ENCODE data around the gene PRR33.
A peak's percentile ranks its signal among the peaks of the same experiment; 100 is the strongest.

The PRR33 gene

DNA sequence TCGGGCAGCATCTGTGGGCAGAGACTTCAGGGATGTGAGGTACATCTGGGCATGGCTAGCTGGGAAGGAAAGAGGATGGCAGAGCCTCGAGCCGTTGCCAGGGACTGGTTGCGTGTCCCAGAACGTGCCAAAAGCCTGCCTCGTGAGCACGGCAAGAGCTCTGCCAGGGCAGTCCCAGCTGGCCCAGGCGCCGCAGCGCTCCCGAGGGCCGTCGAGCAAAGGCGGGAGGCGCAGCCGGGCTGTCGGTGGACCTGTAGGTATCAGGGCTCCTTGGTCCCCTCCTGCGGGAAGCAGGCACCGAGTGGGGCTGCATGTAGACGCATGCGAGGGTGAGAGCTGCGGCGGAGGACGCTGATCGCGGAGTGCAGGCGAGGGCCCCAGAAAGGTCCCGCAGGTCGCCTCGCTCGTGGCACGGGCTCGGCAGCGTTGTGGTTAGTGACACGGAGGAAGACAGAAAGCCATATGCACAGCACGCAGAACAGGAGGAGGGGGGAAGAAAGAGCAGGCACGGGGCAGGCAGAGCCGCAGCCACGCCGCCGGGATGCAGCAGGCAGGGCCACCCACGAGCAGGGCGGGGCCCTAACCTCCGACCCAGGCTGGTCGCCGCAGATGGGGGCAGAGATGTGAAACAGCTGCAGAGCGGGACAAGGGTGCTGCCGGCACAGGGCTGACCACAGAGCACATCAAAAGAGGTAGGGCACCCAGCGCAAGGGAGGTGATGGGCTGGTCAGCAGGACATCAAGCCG, 20.8 kb downstream of the PRR33 start:
- no peaks in the 10 kb centered on the region for H3K27me3 ChIP-seq (replicated peaks in 2 of 5; ENCODE audit: control insufficient read depth in 4 of 5, insufficient read depth in 5 of 5, low read length in 4 of 5)
- H3K4me1 ChIP-seq (ENCODE audit: control extremely low read depth in 1 of 4, control insufficient read depth in 4 of 4, insufficient read depth in 4 of 4, low read length in 3 of 4) = peaks cover 0 to 10% (median 7%) of the 10 kb centered on the region in 4 experiments
- H3K4me3 ChIP-seq (ENCODE audit: control insufficient read depth in 1 of 7, extremely low read depth in 1 of 7, insufficient read depth in 4 of 7, low read depth in 2 of 7, low read length in 6 of 7) = no peak overlapping the region
- no peak overlapping the region for H3K27ac ChIP-seq (ENCODE audit: insufficient read depth in 1 of 2, low read depth in 1 of 2, low read length in 2 of 2, poor library complexity in 1 of 2, severe bottlenecking in 2 of 2)
- DNase-seq = peak in 1 of 3 donors; percentile 27
- ChIA-PET POLR2A (no interaction called here), CTCF (no interaction called here)
- 93% methylated on average over 49 of the region's 50 CpGs for WGBS (ENCODE audit: insufficient coverage)
- no peaks in the 10 kb centered on the region for H3K9me3 ChIP-seq (ENCODE audit: control extremely low read depth in 1 of 5, control insufficient read depth in 4 of 5, insufficient read depth in 2 of 5, low read depth in 1 of 5, low read length in 4 of 5)
- peaks cover 0 to 4% (median 2%) of the 10 kb centered on the region in 4 experiments for H3K36me3 ChIP-seq (ENCODE audit: control insufficient read depth in 4 of 4, insufficient read depth in 4 of 4, low read length in 3 of 4)

DNA sequence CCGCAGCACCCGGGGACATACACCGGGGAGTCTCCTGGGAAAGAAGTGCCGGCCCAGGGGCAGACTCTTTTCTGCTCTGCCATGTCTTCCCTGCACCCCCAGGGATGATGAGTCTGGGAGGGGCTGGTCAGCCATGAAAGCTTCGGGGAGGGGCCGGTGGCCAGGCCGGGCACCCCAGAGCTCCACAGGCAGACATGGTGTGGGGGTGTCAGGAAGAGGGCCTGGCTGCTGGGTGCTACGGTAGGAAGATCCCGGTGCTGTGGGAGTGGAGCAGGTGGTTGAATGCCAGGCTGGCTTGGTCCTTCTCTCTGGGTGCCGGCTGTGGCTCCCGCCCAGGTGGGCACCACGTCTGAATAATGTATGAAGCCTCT, 21.4 kb downstream of the PRR33 start:
- Histone ChIP-seq H3K27me3 (replicated peaks in 2 of 5; ENCODE audit: control insufficient read depth in 4 of 5, insufficient read depth in 5 of 5, low read length in 4 of 5) (no peaks in the 10 kb centered on the region), H3K4me3 (ENCODE audit: control insufficient read depth in 1 of 7, extremely low read depth in 1 of 7, insufficient read depth in 4 of 7, low read depth in 2 of 7, low read length in 6 of 7) (no peak overlapping the region), H3K9me3 (ENCODE audit: control extremely low read depth in 1 of 5, control insufficient read depth in 4 of 5, insufficient read depth in 2 of 5, low read depth in 1 of 5, low read length in 4 of 5) (no peaks in the 10 kb centered on the region), H3K27ac (ENCODE audit: insufficient read depth in 1 of 2, low read depth in 1 of 2, low read length in 2 of 2, poor library complexity in 1 of 2, severe bottlenecking in 2 of 2) (no peak overlapping the region), H3K36me3 (ENCODE audit: control insufficient read depth in 4 of 4, insufficient read depth in 4 of 4, low read length in 3 of 4) (peaks cover 0 to 9% (median 3%) of the 10 kb centered on the region in 4 experiments), H3K4me1 (ENCODE audit: control extremely low read depth in 1 of 4, control insufficient read depth in 4 of 4, insufficient read depth in 4 of 4, low read length in 3 of 4) (peaks cover 0 to 7% (median 4%) of the 10 kb centered on the region in 4 experiments)
- DNase-seq = no peak
- 89% methylated on average over 11 of the region's 12 CpGs for WGBS (ENCODE audit: insufficient coverage)
- POLR2A ChIA-PET = no interaction called here
- CTCF ChIA-PET = interaction anchor here (0.6 kb wide), 1 partner anchor 288 kb away, joined by 3 read pairs; no protein-coding TSS in a partner anchor

DNA sequence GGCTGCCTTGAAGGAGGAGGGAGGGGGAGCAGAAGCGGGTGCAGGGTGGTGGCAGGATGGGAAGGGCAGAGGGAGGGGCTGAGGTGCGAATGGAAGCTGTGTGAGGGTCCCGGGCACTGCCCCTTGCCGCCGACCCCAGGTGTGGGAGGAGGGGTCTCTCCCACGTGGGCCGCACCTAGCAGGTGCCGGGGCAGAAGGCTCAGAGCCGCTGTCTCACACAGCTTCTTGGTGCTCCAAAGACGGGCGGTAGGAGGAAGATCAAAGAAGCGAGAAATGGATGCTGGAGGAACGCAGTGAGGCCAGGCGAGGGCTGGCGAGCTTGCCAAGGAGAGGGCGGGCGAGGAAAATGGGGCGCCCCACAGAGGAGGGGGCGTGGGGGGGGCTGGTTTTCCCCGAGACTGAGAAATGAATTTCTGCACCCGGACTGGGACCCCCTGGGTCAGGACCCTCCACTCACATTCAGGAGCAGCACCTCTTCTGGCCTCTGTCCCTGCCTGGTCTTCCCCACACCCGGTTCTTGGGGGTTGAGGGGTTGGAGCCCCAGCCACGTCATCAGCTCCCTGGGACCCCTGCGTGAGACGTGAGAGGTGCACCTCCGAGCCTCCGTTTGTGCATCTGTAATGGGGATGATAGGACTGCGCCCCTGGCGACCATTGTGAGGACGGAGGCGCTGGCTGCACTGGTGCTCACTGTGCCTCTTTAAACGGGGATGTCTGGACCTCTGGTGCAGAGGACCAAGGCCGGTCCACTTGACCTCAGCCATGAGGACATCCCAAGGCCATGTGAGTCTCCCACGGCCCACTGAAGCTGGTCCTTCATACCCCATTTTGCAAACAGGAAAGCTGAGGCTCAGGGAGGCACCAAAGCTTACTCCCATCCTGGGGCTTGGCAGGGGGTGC, 22.0 kb downstream of the PRR33 start:
- no peaks in the 10 kb centered on the region for H3K27me3 ChIP-seq (replicated peaks in 2 of 5; ENCODE audit: control insufficient read depth in 4 of 5, insufficient read depth in 5 of 5, low read length in 4 of 5)
- no peak overlapping the region for H3K27ac ChIP-seq (ENCODE audit: insufficient read depth in 1 of 2, low read depth in 1 of 2, low read length in 2 of 2, poor library complexity in 1 of 2, severe bottlenecking in 2 of 2)
- POLR2A ChIA-PET = interaction anchor here (0.7 kb wide), 1 partner anchor 123 kb away, joined by 3 read pairs; no protein-coding TSS in a partner anchor
- H3K9me3 ChIP-seq (ENCODE audit: control extremely low read depth in 1 of 5, control insufficient read depth in 4 of 5, insufficient read depth in 2 of 5, low read depth in 1 of 5, low read length in 4 of 5) = no peaks in the 10 kb centered on the region
- no peak for DNase-seq
- H3K4me1 ChIP-seq (ENCODE audit: control extremely low read depth in 1 of 4, control insufficient read depth in 4 of 4, insufficient read depth in 4 of 4, low read length in 3 of 4) = peaks cover 0 to 12% (median 6%) of the 10 kb centered on the region in 4 experiments
- no peak overlapping the region for H3K4me3 ChIP-seq (ENCODE audit: control insufficient read depth in 1 of 7, extremely low read depth in 1 of 7, insufficient read depth in 4 of 7, low read depth in 2 of 7, low read length in 6 of 7)
- CTCF ChIA-PET = interaction anchor here (0.6 to 0.8 kb wide), 2 partner anchors 19 to 289 kb away, joined by 3 read pairs; no protein-coding TSS in a partner anchor
- peaks cover 0 to 11% (median 4%) of the 10 kb centered on the region in 4 experiments for H3K36me3 ChIP-seq (ENCODE audit: control insufficient read depth in 4 of 4, insufficient read depth in 4 of 4, low read length in 3 of 4)
- 95% methylated on average over 31 of the region's 34 CpGs for WGBS (ENCODE audit: insufficient coverage)

DNA sequence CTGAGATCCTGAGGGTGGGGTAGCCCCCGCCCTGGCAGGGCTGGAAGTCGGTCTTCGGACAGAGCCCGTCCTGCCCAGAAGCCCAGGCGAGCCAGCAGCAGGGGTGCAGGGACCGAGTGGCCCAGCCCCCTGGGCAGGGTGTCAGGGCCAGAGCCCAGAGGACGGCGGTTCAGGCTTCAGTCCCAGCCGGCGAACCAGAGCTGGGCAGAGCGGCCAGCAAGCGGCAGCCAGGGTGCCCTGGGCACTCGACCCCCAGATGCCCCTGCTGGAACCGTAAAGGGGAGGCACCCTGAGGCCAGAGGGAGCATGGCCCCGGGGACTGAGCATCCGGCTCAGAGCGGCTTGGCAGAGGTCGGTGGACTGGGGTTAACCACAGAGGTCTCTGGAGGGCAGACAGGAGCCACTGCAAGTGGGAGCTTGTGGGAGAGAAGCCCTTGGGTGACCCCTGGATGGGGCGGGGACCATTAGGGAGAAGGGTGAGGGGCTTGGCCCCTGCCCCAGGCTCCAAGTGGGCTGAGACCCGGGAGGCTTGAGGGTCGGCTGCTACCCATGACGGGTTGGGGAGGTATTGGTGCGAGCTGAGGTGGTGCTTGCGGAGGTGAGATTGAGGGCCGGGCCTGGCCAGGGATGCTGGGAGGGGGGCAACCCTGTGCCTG, 22.9 kb downstream of the PRR33 start:
- no peaks in the 10 kb centered on the region for H3K27me3 ChIP-seq (replicated peaks in 2 of 5; ENCODE audit: control insufficient read depth in 4 of 5, insufficient read depth in 5 of 5, low read length in 4 of 5)
- POLR2A ChIA-PET = interaction anchor here (0.7 kb wide), 1 partner anchor 124 kb away, joined by 3 read pairs; no protein-coding TSS in a partner anchor
- H3K9me3 ChIP-seq (ENCODE audit: control extremely low read depth in 1 of 5, control insufficient read depth in 4 of 5, insufficient read depth in 2 of 5, low read depth in 1 of 5, low read length in 4 of 5) = no peaks in the 10 kb centered on the region
- no peak overlapping the region for H3K4me3 ChIP-seq (ENCODE audit: control insufficient read depth in 1 of 7, extremely low read depth in 1 of 7, insufficient read depth in 4 of 7, low read depth in 2 of 7, low read length in 6 of 7)
- 88% methylated on average over 22 of the region's 25 CpGs for WGBS (ENCODE audit: insufficient coverage)
- peaks cover 0 to 11% (median 4%) of the 10 kb centered on the region in 4 experiments for H3K36me3 ChIP-seq (ENCODE audit: control insufficient read depth in 4 of 4, insufficient read depth in 4 of 4, low read length in 3 of 4)
- CTCF ChIA-PET = interaction anchor here (0.7 kb wide), 1 partner anchor 35 kb away, joined by 3 read pairs; no protein-coding TSS in a partner anchor
- no peak for DNase-seq
- peaks cover 0 to 16% (median 11%) of the 10 kb centered on the region in 4 experiments for H3K4me1 ChIP-seq (ENCODE audit: control extremely low read depth in 1 of 4, control insufficient read depth in 4 of 4, insufficient read depth in 4 of 4, low read length in 3 of 4)
- no peak overlapping the region for H3K27ac ChIP-seq (ENCODE audit: insufficient read depth in 1 of 2, low read depth in 1 of 2, low read length in 2 of 2, poor library complexity in 1 of 2, severe bottlenecking in 2 of 2)

DNA sequence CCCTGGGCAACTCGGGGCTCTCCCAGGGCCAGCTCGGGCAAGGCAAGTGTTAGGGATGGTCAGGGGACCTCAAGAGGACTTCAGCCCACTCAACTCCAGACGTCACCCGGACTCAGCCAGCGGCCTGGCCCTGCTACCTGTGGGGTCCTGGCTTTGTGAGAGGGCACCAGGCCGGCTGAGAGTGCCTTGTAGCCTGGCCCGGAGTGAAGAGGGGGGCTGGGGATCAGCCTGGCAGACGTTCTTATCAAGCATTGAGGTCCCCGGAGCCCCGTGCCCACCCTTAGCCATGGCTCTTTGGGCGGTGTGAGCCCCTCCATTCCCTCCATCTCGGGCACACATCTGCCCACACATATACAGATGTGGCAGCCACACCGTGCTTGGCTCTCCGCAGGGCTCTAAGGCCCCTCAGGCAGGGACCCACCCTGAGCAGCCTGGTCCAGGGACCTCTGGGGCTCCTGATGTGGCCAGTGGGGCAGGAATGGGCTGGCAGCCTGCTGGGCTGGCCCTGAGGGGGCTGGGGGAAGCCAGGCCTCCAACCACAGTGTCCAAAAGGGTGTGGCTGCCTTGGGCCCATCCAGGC, 23.5 kb downstream of the PRR33 start:
- DNase-seq = no peak
- H3K27ac ChIP-seq (ENCODE audit: insufficient read depth in 1 of 2, low read depth in 1 of 2, low read length in 2 of 2, poor library complexity in 1 of 2, severe bottlenecking in 2 of 2) = no peak overlapping the region
- no peaks in the 10 kb centered on the region for H3K9me3 ChIP-seq (ENCODE audit: control extremely low read depth in 1 of 5, control insufficient read depth in 4 of 5, insufficient read depth in 2 of 5, low read depth in 1 of 5, low read length in 4 of 5)
- peaks cover 0 to 11% (median 5%) of the 10 kb centered on the region in 4 experiments for H3K36me3 ChIP-seq (ENCODE audit: control insufficient read depth in 4 of 4, insufficient read depth in 4 of 4, low read length in 3 of 4)
- H3K4me1 ChIP-seq (ENCODE audit: control extremely low read depth in 1 of 4, control insufficient read depth in 4 of 4, insufficient read depth in 4 of 4, low read length in 3 of 4) = peaks cover 0 to 22% (median 16%) of the 10 kb centered on the region in 4 experiments
- CTCF ChIA-PET = interaction anchor here (0.7 to 1.5 kb wide), 2 partner anchors 18 to 34 kb away, joined by 3 read pairs; no protein-coding TSS in a partner anchor
- no peak overlapping the region for H3K4me3 ChIP-seq (ENCODE audit: control insufficient read depth in 1 of 7, extremely low read depth in 1 of 7, insufficient read depth in 4 of 7, low read depth in 2 of 7, low read length in 6 of 7)
- POLR2A ChIA-PET = no interaction called here
- 96% methylated on average over 6 of the region's 14 CpGs for WGBS (ENCODE audit: insufficient coverage)
- H3K27me3 ChIP-seq (replicated peaks in 2 of 5; ENCODE audit: control insufficient read depth in 4 of 5, insufficient read depth in 5 of 5, low read length in 4 of 5) = no peaks in the 10 kb centered on the region

DNA sequence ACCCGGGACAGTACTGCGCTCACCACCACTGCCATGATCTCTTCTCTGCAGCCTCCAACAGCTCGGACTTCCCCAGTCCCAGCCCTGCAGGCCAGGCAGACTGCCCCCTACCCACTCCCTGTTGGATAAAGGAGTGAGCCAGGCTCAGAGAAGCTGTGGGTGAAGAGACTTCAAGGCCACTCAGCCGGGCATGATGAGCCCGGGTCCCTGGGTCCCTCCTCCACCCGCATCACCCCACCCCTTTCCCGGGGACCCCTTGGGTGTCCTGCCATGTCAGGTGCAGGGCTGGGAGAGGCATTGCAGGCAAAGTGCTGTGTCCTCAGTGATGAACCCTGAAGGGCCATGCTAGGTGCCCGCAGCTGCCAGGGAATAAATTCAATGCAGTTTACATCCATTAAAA, 24.3 kb downstream of the PRR33 start:
- H3K27ac ChIP-seq (ENCODE audit: insufficient read depth in 1 of 2, low read depth in 1 of 2, low read length in 2 of 2, poor library complexity in 1 of 2, severe bottlenecking in 2 of 2) = no peak overlapping the region
- peaks cover 0 to 21% (median 14%) of the 10 kb centered on the region in 4 experiments for H3K4me1 ChIP-seq (ENCODE audit: control extremely low read depth in 1 of 4, control insufficient read depth in 4 of 4, insufficient read depth in 4 of 4, low read length in 3 of 4)
- H3K36me3 ChIP-seq (ENCODE audit: control insufficient read depth in 4 of 4, insufficient read depth in 4 of 4, low read length in 3 of 4) = peaks cover 0 to 16% (median 6%) of the 10 kb centered on the region in 4 experiments
- H3K9me3 ChIP-seq (ENCODE audit: control extremely low read depth in 1 of 5, control insufficient read depth in 4 of 5, insufficient read depth in 2 of 5, low read depth in 1 of 5, low read length in 4 of 5) = no peaks in the 10 kb centered on the region
- DNase-seq = no peak
- H3K4me3 ChIP-seq (ENCODE audit: control insufficient read depth in 1 of 7, extremely low read depth in 1 of 7, insufficient read depth in 4 of 7, low read depth in 2 of 7, low read length in 6 of 7) = no peak overlapping the region
- ChIA-PET CTCF (interaction anchor here (1.5 to 2.1 kb wide), 2 partner anchors 15 to 17 kb away, joined by 3 to 10 read pairs; no protein-coding TSS in a partner anchor), POLR2A (no interaction called here)
- no peaks in the 10 kb centered on the region for H3K27me3 ChIP-seq (replicated peaks in 2 of 5; ENCODE audit: control insufficient read depth in 4 of 5, insufficient read depth in 5 of 5, low read length in 4 of 5)
- WGBS (ENCODE audit: insufficient coverage) = 97% methylated on average over 4 of the region's 8 CpGs
